ENCODE measurements around the gene PTPRT.

DNA sequence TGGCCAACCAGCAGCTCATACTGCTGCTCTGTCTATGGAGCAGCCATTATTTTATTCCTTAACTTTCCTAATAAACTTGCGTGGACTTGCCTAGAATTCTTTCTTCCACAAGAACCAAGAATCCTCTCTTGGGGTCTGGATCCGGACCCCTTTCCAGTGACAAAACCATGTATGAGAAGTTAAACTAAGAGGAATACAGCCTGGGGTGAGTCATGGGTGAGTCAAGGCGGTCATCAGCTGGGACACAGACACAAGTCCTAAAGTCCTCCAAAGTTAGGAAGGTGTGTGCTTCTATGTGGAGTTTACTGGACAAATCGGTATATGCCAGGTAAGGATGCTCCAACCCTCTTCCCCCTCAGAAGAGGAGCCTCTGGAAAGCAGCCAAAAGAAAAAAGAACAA, 881.5 kb downstream of the PTPRT start:
- TF ChIP-seq, protein P1, sequence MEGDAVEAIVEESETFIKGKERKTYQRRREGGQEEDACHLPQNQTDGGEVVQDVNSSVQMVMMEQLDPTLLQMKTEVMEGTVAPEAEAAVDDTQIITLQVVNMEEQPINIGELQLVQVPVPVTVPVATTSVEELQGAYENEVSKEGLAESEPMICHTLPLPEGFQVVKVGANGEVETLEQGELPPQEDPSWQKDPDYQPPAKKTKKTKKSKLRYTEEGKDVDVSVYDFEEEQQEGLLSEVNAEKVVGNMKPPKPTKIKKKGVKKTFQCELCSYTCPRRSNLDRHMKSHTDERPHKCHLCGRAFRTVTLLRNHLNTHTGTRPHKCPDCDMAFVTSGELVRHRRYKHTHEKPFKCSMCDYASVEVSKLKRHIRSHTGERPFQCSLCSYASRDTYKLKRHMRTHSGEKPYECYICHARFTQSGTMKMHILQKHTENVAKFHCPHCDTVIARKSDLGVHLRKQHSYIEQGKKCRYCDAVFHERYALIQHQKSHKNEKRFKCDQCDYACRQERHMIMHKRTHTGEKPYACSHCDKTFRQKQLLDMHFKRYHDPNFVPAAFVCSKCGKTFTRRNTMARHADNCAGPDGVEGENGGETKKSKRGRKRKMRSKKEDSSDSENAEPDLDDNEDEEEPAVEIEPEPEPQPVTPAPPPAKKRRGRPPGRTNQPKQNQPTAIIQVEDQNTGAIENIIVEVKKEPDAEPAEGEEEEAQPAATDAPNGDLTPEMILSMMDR (IDR thresholded peaks at IDR 0.05) = no peak
- TF ChIP-seq POLR2A (IDR thresholded peaks at IDR 0.05) = no peak
